UCSD-AML1 (cell line): ENCODE measurements around the gene MYL6.
"Not testable (repeated sequence)": the region's sequence is repeated elsewhere in the genome, so short reads cannot be mapped to it uniquely, and the experiment has no call there.

Experiments used
- DNase-seq: peaks from one replicate; lab custom pipeline; 2025; ENCODE audit not compliant: unreplicated experiment; lab: John Stamatoyannopoulos, UW

MYL6 gene

DNA sequence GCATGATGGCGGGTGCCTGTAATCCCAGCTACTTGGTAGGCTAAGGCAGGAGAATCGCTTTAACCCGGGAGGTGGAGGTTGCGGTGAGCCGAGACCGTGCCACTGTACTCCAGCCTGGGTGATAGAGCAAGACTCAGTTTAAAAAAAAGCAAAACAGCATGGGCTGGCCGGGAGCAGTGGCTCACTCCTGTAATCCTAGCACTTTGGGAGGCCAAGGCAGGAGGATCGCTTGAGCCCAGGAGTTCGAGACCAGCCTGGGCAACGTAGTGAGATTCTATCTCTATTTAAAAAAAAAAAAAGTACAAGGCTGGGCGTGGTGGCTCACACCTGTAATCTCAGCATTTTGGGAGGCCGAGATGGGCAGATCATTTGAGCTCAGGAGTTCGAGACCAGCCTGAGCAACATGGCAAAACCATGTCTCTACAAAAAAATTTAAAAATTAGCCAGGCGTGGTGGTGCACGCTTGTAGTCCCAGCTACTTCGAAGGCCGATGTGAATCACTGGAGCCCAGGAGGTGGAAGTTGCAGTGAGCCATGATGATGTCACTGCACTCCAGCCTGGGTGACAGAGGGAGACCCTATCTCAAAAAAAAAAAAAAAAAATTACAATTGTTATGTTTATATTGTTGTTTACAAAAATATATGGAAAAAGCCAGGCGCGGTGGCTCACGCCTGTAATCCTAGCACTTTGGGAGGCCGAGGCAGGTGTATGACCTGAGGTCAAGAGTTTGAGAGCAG lies 1.5 kb upstream of the MYL6 start:
- DNase-seq = not testable (repeated sequence)

DNA sequence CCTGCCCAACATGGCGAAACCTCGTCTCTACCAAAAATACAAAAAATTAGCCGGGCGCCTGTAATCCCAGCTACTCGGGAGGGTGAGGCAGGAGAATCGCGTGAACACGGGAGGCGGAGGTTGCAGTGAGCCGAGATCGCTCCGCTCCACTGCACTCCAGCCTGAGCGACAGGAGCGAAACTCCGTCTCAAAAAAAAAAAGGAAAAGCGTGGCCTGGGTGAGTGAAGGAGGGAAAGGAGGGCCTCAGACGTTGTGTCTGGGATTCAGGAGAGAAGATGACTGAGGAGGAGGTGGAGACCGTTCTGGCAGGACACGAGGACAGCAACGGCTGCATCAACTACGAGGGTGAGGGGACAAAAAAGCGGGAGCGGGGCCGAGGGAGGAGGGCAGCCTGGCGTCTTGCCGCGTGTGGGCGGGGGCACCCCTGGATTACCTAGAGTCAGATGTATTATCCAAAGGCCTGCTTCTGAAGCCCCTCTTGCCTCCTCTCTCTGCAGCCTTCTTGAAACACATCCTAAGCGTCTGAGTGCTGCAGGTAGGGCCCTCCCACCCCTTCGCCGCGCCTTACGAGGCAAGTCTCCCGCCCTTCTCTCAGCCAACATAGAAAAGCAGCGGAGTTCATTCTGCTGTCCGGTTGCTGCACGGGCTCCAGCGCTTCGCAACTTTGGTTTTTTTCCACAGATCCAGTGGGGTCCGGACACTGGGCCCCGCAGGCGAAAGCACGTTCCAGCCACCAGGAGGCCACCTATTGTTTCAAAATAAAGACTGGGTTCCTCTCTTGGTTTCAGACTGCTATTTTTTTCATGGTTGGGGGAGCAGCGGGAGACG lies 744 bp upstream of the MYL6 start:
- DNase-seq = peak; percentile 74

DNA sequence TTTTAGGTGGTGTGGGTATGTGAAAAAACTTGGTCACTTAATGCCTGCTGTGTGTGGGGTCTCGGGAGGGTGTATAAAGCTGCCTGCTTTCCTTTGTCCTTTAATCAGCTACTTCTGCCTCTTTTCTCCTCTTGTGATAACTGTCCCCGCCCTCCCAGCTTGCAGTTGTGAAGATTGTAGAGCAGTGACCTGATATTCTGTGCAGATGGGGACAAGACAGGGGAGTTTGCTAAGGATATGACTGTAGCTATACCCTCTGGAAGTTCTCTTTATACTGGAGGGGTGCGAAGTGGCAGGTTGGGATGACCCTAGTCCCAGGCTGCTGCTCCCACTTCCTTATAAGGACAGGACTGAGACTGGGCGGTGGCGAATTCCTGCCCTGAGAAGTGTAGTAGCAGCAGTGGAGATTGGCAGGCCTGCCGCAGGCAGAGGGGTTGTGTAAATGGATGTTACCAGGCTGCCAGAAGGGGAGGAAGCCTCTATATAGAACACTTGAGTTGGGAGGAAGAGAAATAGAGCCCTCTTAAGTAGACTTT lies 835 bp downstream of the MYL6 start:
- DNase-seq = peak; percentile 55

DNA sequence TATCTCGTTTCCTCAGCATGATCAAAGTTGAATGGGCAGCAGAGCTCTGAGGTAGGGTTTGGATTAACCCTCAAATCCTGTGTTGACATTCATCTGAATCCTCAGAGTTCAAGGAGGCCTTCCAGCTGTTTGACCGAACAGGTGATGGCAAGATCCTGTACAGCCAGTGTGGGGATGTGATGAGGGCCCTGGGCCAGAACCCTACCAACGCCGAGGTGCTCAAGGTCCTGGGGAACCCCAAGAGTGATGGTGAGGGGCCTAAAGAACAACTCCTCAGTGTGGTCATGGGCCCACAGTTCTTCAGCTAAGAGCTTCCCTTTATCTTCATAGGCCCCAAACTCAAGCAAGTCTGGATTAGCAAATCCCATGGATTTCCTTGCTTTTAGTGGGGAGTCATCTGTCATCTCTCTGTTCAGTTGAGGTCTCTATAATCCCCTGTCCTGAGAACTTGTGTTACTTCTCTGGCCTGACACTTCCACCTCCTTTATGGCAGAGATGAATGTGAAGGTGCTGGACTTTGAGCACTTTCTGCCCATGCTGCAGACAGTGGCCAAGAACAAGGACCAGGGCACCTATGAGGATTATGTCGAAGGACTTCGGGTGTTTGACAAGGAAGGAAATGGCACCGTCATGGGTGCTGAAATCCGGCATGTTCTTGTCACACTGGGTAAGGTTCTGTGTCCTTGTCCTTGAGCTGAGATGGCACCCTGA lies 1.5 kb downstream of the MYL6 start:
- no peak for DNase-seq

DNA sequence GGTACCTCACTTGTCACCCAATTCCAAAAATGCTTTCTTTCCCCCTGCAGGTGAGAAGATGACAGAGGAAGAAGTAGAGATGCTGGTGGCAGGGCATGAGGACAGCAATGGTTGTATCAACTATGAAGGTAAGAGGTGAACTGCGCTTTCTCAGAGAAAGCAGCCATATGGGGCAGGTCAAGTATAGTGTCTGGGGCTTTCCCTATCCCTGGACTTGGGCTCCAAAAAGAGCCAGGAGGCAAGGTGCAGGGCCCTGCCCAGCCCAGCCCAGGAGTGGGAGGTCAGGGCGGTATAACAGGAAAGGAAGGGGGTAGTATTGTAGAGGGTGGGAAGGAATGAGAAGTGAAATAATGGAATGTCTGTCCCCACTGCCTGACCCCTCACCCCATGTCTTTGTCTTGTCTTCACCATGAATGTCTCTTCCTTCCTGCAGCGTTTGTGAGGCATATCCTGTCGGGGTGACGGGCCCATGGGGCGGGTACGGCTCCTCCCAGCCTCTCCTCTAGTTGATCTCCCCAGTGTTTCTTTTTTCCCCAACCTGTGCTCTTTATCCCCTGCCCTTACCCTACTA lies 2.1 kb downstream of the MYL6 start:
- no peak for DNase-seq

DNA sequence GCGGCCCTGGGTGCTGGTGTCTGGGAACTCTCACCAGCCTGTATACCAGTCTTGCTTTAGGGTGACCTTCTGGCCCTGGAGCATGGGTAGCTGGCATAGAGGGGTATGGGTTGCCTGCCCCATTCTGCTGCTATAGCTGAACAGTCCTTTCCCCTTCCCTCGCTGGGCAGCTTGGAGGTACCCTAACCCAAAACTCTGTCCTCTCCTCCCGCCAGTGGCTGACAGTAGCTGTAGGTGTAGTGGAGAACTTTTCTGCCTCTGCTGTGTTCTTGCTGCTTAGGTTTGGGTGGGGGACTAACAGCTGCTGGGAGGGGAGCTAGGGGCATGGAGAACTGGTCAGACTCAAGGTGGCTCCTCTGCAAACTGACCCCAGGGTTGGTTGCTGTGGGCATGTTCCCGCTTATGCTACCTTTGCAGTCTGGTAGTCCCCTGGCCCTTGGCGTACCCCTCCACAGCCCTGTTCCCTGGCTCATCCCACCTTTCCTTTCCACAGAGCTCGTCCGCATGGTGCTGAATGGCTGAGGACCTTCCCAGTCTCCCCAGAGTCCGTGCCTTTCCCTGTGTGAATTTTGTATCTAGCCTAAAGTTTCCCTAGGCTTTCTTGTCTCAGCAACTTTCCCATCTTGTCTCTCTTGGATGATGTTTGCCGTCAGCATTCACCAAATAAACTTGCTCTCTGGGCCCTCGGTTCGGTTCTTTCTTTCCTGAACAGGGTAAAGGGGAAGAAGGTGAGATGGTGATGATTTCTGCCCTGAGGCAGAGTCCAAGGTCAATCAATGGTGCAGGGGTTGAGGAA lies 2.9 kb downstream of the MYL6 start:
- DNase-seq = no peak

DNA sequence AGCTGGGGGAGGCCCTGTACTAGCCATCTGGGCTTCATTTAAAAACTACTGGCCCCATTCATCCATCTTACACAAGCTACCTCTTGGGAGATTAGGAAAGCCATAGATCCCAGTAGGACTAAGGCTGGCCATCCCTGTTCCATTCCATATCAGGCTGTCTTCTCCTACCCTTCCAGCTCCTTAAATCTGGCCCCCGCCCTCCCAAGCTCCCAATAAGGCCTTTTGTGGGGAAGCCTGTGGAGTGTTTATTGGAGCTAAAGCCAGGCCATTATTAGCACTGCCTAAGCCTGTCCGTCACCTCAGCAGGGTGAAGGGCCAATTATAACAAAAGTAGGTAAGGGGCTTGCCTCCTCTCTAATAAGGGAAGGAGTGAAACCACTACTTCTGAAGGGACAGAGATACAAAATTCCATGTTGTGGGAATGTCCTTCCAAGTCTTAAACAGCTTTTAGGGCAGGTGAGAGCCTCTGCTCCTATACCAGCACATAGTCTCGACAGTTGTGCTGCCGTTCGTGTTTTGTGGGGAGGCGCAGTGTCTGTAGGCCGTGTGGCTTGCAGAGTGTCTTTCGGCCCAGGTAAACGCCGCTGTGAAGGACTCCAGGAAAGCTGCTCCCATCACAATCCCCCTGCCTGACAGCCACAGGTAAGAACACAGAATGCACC lies 3.7 kb downstream of the MYL6 start:
- DNase-seq = no peak

DNA sequence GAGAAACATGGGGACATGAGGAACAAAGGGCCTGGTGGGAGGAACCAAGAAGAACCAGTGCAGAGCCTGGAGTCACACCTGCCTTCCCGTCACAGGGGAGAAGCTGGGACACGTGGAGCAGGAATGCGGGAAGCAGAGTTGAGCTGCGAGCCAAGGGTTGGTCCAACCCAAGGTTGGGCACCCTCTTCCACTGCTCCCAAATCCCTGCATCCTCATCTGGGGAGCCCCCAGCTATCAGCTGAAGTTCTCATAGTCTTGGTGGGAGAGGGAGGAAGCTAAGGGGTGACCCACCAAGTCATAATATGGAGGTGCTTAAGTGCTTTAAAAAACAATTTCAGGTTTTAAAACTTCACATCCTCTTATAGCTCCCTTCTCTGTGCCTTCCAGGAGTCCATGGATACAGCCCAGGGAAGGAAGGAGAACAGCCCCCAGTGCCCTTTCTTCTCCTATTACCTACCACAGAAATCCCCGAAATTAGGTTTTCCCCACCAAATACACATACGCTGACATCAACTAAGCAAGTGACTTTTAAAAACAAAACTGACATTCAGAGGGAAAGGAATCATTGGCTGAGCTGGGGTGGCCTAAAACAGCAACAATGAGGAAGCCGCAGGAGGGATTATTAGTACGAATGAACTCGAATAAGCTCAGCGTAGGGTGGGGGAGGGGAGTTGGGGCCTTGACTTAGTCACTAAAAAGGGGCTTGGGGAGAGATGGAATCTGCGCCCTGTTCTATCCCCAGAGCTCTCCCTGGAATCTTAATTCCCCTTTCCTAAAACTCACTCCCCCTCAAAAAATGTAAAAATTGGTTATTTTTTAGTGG lies 4.5 kb downstream of the MYL6 start:
- no peak for DNase-seq

DNA sequence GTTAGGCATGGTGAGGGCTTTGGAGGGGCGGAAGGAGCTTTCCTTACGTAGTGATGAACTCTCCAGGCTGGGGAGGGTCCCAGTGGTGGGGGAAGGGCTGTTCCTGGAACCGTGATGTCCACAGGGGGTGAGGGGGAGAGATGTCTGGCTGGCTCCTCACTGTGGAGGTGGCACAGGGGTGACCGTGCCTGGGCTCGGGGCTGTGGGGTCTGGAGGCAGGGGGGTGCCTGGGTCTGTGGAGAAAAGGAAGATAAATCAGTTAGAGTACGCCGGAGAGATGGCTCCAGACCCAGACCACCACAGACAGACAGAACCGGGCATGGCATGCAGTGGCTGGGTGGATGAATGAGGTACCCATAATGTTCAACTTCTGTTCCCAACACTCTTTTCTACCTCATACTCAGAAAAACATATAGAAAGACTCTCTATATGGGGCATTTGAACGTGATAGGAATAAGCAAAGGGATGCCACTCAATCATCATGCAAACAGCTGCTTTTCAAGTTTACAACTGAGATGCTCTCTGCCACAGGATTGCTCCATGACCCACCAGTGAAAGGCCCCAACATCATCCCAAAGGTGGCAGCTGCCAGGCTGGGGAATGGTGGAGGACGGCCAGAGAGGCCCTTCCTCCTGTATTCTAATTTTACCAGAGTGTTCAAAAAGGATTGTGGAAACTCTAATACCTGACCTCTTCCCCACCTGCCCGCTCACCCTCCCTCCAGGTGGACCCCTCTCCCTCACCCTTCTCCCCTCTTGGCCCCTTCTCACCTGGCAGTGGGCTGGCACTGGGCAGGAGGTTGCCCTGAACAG lies 5.6 kb downstream of the MYL6 start:
- DNase-seq = no peak

DNA sequence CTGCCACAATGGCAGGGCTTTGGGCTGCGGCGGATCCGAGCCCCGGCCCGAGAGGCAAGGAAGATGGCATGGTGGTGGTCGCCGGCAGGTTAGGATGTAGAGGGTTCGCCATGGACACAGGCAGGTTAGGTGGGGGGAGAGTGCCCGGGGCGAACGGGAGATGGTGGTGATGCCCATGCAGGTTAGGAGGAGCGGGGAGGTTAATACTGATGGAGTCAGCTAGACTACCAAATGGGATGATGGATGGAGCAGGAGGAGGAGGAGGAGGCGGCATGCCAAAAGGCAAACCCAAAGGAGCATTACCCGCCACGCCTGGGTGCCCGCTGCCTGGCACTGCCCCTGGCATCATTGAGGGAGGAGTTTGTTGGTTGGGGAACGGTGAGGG lies 6.2 kb downstream of the MYL6 start:
- no peak for DNase-seq

DNA sequence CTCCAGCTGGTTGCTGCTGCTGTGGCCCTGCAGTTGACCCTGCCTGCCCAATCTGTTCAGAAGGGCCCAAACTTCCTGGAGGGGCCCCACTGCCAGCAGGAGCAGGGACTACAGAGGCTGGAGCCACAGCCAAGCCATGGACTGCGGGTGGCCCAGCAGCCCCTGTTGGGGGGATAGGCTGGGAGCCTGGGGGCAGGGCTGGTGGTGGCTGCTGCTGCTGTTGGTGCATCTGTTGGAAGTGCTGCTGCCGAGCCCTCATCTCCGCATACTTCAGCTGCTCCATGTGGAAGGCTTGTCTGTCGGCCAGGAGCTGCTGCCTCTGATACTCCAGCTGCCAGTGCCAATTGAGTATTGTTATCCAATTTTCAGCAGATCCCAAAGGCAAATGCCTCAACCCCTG lies 7.2 kb downstream of the MYL6 start:
- no peak for DNase-seq

DNA sequence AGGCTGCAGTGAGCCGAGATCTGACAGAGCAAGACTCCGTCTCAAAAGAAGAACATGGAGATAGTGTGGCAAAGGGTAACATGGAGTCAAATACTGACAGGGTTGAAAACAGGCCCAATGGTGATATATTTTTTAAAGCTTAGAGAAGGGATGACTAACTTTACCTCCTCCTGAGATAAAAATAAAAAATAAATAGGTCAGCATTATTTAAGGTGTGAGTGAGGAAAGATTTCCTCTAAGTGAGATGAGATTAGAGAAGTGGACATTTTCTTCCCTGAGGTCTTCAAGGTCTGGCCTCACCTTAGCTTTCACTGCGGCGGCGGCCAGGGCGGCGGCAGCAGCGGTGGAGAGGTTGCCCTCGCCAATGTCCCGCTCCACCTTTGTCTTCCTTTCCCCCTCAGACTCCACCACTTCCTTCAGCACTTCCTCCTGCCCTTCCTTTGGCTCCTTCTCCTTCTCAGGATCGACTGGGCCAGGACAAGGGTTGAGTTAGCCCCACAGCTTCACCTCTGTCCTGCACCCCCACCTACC lies 11.1 kb downstream of the MYL6 start:
- no peak for DNase-seq

DNA sequence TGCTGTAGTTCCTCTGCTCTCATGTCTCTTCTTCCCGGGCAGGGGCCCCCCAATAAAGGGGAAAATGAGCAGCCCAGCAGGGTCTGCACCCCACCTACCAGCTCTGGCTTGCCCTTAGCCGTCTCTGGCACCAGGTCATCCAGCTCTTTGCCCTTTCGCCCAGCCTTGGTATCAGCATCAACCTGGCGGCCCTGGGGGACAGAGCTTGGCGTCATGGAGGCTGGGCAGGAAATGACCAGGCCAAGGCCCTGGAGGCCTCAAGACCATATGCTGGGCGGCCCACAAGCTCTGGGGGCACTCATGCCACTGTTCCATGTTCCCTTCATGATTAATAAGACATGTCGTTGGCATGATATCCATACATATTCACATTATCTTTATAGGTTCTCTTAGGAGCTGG lies 14.7 kb downstream of the MYL6 start:
- DNase-seq = no peak

DNA sequence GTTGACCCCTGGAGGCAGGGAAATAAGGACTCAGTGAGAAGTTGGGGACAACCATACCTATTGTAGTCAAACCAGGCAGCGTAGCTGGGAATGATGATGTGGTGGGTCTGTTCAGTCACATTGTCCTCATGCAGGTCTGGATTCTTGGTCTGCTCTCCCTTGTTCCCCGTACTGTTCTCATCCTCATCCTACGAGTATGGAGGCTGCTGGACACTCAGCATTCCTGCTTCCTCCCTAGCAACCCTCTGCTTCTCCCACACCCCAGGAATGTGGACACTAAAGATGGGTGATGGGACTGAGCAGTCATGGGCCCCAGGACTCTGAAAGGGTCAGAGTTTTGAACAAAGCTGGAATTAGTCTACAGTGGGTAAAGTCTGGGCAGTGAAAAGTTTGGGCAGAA lies 20.2 kb downstream of the MYL6 start:
- no peak for DNase-seq

DNA sequence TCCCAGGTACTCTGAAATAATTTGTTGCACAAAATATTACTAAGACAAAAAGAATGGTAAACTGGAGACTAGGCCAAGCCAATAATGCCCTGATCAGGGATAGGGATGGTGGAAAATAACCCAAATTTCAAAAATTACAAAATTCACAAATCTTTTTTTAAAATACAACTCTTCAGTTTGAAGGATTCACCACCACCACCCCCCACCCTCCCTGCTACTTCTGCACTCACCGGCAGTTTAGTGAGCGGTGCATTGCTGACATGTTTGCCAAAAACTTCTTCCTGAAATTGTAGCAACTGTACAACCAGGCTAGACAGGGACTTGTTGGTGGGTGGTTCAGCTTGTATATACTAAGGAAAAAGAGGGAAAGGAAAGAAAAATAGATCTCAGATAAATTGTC lies 28.8 kb downstream of the MYL6 start:
- no peak for DNase-seq

DNA sequence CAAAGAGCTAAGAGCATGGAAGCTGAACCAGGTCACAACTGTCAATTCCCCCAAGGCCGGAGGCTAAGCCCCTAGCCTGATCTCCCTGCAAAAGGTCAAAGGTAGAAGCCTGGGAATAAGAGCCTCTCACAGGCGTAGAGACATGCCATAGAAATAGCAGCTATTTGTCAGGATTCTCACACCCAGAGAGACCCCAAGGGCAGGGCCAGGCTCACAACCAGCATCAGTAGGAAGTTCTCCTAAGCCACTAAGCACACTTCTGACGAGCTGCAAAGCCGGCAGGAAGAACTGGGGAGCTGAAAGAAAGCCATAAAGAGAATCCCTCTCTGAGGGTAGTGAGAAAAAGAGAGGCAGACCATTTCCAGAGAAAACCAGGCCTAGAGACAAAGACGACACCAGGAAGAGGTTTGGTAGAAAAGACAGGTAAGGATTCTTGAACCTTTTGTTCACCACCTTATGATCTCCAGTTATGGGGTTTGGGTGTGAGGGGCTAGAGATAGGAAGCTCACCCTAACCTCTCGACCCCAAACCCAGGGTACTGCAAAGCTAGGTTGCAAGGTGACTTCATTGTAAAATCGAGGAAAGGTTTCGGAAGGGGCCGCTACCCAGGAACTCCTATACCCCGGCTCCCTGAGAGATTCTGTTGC lies 30.1 kb downstream of the MYL6 start:
- DNase-seq = peak; percentile 22

DNA sequence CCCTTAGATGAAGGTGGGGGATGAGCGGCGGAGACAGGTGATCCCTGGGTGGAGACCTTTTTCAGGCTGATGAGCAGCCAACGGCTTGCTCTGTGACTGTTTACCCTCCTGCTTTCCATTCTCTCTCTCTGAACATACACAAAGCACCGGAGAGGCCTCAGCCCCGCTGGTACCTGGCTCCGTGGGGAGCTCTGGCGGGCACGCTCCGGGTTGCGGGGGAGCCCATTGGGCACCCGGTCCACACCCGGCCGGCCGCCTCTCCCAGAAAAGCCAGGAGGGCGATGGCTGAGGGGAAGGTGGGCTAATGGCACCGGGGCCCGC lies 30.6 kb downstream of the MYL6 start:
- peak; percentile 34 for DNase-seq
